Retinal pigment epithelial cell (primary cell): ENCODE results near the gene SAP25.
"Not testable (repeated sequence)": the region's sequence is repeated elsewhere in the genome, so short reads cannot be mapped to it uniquely, and the experiment has no call there.

Experiments
- DNase-seq: peaks from one replicate; pipeline ENCODE4 v3.0.0-alpha.2; 2010; ENCODE audit warnings: low read depth
- H3K4me3 ChIP-seq: 2 replicates; pipeline ENCODE4 v1.5.1; 2011; ENCODE audit warnings: mild to moderate bottlenecking, low read length, control low read depth, moderate library complexity
- TF ChIP-seq, protein P1 (sequence below): conservative IDR thresholded peaks from 2 replicates; pipeline ENCODE4 v1.5.1; 2011; ENCODE audit warnings: low read depth, low read length, control low read depth, inconsistent platforms

Gene SAP25

DNA sequence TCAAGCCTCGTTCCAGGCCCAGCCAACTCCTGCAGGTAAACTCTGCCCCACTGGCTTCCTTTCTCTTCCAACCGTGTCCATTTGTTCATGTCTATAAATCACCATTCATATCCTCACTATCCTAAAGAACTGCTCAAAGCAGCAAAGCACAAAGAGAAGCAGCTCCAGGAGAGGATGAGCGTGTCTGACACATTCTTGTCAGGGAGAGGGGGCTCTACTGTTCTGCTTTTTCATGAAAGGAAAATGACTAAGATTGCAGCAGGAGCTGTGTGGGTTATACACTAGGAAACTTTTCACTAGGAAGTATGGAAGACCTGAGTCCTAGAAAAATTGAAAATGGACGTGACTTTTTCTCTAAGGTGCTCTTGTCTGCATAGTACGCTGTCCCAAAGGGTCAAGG lies 18.0 kb downstream of the SAP25 start:
- TF ChIP-seq, protein P1, sequence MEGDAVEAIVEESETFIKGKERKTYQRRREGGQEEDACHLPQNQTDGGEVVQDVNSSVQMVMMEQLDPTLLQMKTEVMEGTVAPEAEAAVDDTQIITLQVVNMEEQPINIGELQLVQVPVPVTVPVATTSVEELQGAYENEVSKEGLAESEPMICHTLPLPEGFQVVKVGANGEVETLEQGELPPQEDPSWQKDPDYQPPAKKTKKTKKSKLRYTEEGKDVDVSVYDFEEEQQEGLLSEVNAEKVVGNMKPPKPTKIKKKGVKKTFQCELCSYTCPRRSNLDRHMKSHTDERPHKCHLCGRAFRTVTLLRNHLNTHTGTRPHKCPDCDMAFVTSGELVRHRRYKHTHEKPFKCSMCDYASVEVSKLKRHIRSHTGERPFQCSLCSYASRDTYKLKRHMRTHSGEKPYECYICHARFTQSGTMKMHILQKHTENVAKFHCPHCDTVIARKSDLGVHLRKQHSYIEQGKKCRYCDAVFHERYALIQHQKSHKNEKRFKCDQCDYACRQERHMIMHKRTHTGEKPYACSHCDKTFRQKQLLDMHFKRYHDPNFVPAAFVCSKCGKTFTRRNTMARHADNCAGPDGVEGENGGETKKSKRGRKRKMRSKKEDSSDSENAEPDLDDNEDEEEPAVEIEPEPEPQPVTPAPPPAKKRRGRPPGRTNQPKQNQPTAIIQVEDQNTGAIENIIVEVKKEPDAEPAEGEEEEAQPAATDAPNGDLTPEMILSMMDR, result no peak
- H3K4me3 ChIP-seq, result no peak overlapping the region
- DNase-seq, result no peak

DNA sequence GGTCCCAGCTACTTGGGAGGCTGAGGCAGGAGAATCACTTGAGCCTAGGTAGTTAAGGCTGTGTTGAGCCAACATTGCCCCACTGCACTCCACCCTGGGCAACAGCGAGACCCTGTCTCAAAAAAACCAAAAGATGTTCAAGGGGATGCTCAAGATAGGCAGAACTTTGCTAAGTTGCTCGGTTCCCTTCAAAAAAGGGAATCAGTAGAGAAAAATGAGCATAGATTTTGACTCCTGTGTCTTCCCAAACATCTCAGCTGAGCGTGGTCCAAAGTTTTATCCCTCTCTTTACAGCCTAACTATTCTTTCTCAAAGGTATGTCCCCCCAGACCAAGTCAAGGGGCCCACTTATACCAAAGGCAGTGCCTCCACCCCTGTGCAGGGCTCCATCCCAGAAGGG lies 20.7 kb downstream of the SAP25 start:
- TF ChIP-seq, protein P1, result no peak
- H3K4me3 ChIP-seq, result no peak overlapping the region
- no peak for DNase-seq

DNA sequence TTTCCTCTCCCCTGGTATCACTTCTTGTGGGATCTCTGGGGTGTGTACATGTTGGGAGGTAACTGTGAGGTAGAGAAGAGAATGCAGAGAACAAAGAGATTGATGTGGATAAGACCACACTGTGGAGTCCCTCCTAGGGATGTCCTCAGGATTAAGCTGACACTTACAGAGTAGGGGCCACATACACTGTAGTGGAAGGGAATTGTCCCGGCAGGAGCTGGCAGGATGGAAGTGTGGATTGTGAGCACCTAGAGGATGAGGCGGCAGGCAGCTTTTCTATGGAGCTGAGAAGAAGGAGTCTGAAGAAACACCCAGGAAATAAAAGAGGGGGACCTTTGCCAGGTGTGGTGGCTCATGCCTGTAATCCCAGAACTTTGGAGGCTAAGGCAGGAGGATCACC lies 21.2 kb downstream of the SAP25 start:
- TF ChIP-seq, protein P1, result no peak

DNA sequence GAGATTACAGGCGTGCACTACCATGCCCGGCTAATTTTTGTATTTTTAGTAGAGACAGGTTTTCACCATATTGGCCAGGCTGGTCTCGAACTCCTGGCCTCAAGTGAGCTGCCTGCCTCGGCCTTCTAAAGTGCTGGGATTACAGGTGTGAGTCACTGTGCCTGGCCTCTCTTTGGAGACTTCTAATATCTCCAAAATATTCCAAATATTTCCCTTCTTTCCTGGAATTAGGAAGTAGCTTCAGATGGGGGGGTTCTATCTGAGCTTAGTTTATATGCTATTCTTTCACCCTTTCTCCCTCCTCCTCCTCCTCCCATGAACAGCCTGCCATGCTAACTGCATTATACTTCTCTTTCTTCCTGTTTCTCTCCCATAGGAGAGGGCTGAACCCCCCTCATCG lies 25.3 kb downstream of the SAP25 start:
- not testable (repeated sequence) for H3K4me3 ChIP-seq, DNase-seq

More for the DNA sequence above, 21.2 kb downstream of the SAP25 start:
- H3K4me3 ChIP-seq, result no peak overlapping the region
- DNase-seq, result no peak

DNA sequence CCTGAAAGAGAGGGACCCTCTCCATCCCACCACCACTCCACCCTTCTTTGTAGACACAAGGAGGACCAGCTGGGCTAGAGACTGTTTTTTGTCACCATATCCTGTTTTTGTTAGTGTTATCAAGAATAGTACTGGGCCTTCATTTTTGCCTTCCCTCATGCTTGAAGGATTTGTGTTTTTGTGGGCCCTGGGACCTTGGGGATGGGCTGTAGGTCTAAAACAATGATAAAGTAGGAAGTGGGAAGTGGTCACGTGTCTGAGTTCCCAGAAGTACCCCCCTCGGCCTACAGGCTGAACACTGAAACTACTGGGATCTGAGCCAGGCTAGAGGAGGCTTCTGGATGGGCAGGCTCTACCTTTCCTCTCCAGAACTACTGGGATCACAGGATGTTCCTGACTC lies 25.8 kb downstream of the SAP25 start:
- TF ChIP-seq, protein P1, result no peak

DNA sequence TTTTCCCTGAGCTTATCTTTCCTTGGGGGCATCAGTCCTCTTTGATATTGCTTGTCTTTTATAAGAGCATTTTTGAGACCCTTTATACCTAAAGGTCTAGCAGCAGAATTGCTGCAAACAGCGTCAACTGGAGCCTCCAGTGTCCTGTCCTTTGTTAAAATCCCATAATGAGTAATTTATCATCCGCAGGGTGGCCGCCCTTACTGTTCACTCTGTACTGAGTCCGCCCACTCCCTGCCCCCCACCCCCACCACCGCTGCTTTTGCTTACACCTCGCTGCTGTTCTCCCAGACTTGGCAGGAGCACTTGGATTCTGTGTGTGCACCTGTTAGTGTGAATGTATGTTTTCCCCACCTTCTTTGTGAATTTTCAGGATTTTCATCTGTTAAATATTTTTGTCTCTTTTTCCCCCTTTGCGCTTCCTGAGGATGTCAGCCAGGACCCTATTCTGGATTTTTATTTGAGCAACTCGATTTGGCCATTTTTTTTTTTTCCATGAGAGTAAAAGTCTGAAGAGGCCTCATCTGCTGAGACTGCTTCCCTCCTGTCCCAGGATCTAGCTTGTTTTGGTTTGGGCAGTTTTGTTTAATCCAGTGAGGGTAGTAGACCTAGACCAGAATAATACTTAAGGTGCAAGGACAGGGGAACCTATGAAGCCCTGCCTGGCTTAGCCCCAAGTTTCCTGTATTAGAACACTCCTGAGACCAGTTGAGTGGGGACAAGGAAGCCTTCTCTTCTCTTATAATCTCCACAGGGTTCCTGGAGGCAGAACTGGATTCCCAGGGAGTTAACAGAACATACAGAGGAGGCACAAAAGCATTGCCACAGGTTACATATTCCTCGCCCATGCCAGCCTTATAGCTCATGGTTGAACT lies 26.5 kb downstream of the SAP25 start:
- no peak for DNase-seq
- TF ChIP-seq, protein P1, result no peak
- H3K4me3 ChIP-seq, result no peak overlapping the region

More for the DNA sequence above, 25.8 kb downstream of the SAP25 start:
- H3K4me3 ChIP-seq, result no peak overlapping the region
- no peak for DNase-seq

DNA sequence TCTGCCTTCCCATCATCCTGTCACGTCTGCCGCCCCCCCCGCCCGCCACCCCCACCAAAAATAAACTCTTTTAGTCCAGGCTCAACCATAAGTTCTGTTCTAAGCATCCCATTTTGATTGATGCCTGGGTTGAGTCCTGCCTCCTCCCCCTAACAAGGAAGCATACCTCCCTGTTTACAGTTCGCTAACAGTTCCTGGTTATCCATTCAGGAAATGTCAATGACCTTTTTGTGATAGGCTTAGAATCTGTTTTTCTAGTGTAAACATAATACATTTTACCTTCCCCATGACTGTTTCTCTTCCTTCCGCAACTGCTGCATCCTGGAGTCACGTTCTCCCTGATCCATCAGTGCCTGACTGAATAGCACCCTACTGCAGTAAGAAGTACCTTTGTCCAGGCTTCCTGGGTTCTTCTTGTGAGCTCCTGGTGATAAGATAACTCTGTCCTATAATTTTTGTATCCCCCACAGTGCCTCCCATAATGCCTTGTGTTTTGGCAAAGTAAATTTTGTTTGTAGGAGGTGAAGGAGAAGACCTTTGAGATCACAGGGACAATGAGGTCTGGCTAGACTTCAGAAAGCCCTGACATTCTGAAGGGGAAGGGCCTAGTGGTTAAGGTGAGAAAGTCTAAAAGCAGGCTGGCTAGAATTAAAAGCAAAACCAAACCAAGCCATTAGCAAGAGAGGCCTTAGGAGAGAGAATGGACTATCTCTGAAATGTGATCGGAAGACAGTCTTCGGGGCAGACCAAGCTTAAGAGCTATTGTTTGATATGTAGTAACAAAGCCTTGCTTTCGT lies 27.4 kb downstream of the SAP25 start:
- H3K4me3 ChIP-seq, result no peak overlapping the region
- TF ChIP-seq, protein P1, result no peak
- no peak for DNase-seq
